Smooth muscle cell (in vitro differentiated cells): Measurements from ENCODE around the gene GFER. TPM values are rescaled to one million over a fixed set of nuclear protein-coding genes. Genes with fewer than 3 reads are reported as not detected.

Source experiments
- DNase-seq: peaks from one replicate; lab custom pipeline; 2025; ENCODE audit not compliant: unreplicated experiment; lab: John Stamatoyannopoulos, UW
- H2AFZ ChIP-seq: fragments of 200-600 bp; sonication (generic); 2 replicates; pipeline ENCODE4 v1.6.0; 2016; ENCODE audit warnings: antibody characterized with exemption, low read depth, mild to moderate bottlenecking
- H3F3A ChIP-seq: fragments of 200-600 bp; sonication (generic); 2 replicates; pipeline ENCODE4 v1.6.0; 2017; ENCODE audit warnings: antibody characterized with exemption, low read depth
- H3K27ac ChIP-seq: fragments of 200-600 bp; sonication (generic); 2 replicates; pipeline ENCODE4 v1.5.1; 2016; ENCODE audit warnings: low read depth, mild to moderate bottlenecking
- H3K27me3 ChIP-seq: fragments of 200-600 bp; sonication (generic); 2 replicates; pipeline ENCODE4 v1.6.1; 2016; ENCODE audit warnings: low read depth, mild to moderate bottlenecking
- H3K36me3 ChIP-seq: fragments of 200-600 bp; sonication (generic); 2 replicates; pipeline ENCODE4 v1.5.1; 2016; ENCODE audit warnings: low read depth
- H3K4me1 ChIP-seq: fragments of 200-600 bp; sonication (generic); 2 replicates; pipeline ENCODE4 v1.5.1; 2016; ENCODE audit warnings: low read depth
- H3K4me2 ChIP-seq: fragments of 200-600 bp; sonication (generic); 2 replicates; pipeline ENCODE4 v1.6.0; 2016; ENCODE audit warnings: mild to moderate bottlenecking
- H3K4me3 ChIP-seq: fragments of 200-600 bp; sonication (generic); 2 replicates; pipeline ENCODE4 v1.5.1; 2016; ENCODE audit warnings: mild to moderate bottlenecking
- H3K79me2 ChIP-seq: fragments of 200-600 bp; sonication (generic); 2 replicates; pipeline ENCODE4 v1.6.0; 2016; ENCODE audit warnings: low read depth, mild to moderate bottlenecking
- H3K9ac ChIP-seq: fragments of 200-600 bp; sonication (generic); 2 replicates; pipeline ENCODE4 v1.6.0; 2016; ENCODE audit warnings: low read depth
- H3K9me3 ChIP-seq: fragments of 200-600 bp; sonication (generic); replicated peaks from 2 replicates; pipeline ENCODE4 v1.5.1; 2016; ENCODE audit warnings: low read depth
- H4K20me1 ChIP-seq: fragments of 200-600 bp; sonication (generic); 2 replicates; pipeline ENCODE4 v1.6.0; 2016; ENCODE audit warnings: low read depth
- CTCF ChIP-seq: fragments of 200-600 bp; sonication (generic); IDR thresholded peaks from 2 replicates; pipeline ENCODE4 v1.5.1; 2017; ENCODE audit warnings: borderline replicate concordance, mild to moderate bottlenecking, antibody characterized with exemption; ENCODE audit not compliant: insufficient read depth, poor library complexity, severe bottlenecking
- WGBS: methylation state at CpG from one replicate; pipeline ENCODE4 v1.1.7; 2016; ENCODE audit warnings: low lambda C conversion rate; 5-methylcytosine and 5-hydroxymethylcytosine counted together
- polyA plus RNA-seq: library from polyadenylated mRNA; unstranded; fragments of >200 nt; fragmentation: Nextera tagmentation; extraction: Ambion mirVana; gene quantifications from 2 replicates; pipeline ENCODE4 v1.2.1, GENCODE V29; 2016
- total RNA-seq: library from RNA; depleted of rRNA; stranded (reverse); fragments of >200 nt; gene quantifications from 2 replicates; pipeline ENCODE4 v1.2.3, GENCODE V29; 2014

The GFER gene
- total and polyA plus RNA-seq, 2 experiments from 2014 or later: 15.1 to 41.2 TPM

GRCh38 chr16:1989209-1990100 lies 5.5 kb downstream of the GFER start, which contains the start of gene SYNGR3:
Gene SYNGR3 (plus strand): TSS chr16:1989970. CDS start chr16:1990103, 133 bp downstream.
- Histone ChIP-seq H3F3A (peaks cover 14% of the 10 kb centered on the region), H3K79me2 (no peaks in the 10 kb centered on the region), H4K20me1 (no peaks in the 10 kb centered on the region), H3K9me3 (no peaks in the 10 kb centered on the region), H3K9ac (no peak within 1 kb of the TSS), H3K27me3 (peaks cover 39% of the 10 kb centered on the region), H3K4me3 (peak within 1 kb of the TSS; percentile 46), H2AFZ (no peak within 1 kb of the TSS), H3K27ac (no peak within 1 kb of the TSS), H3K36me3 (no peaks in the 10 kb centered on the region), H3K4me2 (peak within 1 kb of the TSS; percentile 82), H3K4me1 (peaks cover 18% of the 10 kb centered on the region)
- no peak for DNase-seq
- no peak for TF ChIP-seq CTCF
- 13% methylated on average over 37 of the region's 67 CpGs for WGBS

GRCh38 chr16:1990101-1990350 lies 6.0 kb downstream of the GFER start:
- Histone ChIP-seq H3K36me3 (no peaks in the 10 kb centered on the region), H3K79me2 (no peaks in the 10 kb centered on the region), H4K20me1 (no peaks in the 10 kb centered on the region), H3K4me1 (peaks cover 13% of the 10 kb centered on the region), H2AFZ (no peak overlapping the region), H3F3A (peaks cover 8% of the 10 kb centered on the region), H3K4me3 (peak overlapping the region; percentile 46), H3K9ac (no peak overlapping the region), H3K27me3 (peaks cover 39% of the 10 kb centered on the region), H3K4me2 (peak overlapping the region; percentile 82), H3K9me3 (no peaks in the 10 kb centered on the region), H3K27ac (no peak overlapping the region)
- TF ChIP-seq CTCF: no peak
- 0% methylated on average over 4 of the region's 25 CpGs for WGBS
- no peak for DNase-seq

GRCh38 chr16:1990351-1991134 lies 6.5 kb downstream of the GFER start:
- Histone ChIP-seq H4K20me1 (no peaks in the 10 kb centered on the region), H3K27me3 (peaks cover 39% of the 10 kb centered on the region), H3K36me3 (no peaks in the 10 kb centered on the region), H3K9ac (no peak overlapping the region), H3K4me1 (peaks cover 10% of the 10 kb centered on the region), H3K27ac (no peak overlapping the region), H3K9me3 (no peaks in the 10 kb centered on the region), H3K79me2 (no peaks in the 10 kb centered on the region), H3K4me3 (peak overlapping the region; percentile 46), H2AFZ (no peak overlapping the region), H3K4me2 (peak overlapping the region; percentile 82), H3F3A (peaks cover 13% of the 10 kb centered on the region)
- DNase-seq: no peak
- 6% methylated on average over 45 of the region's 50 CpGs for WGBS
- no peak for TF ChIP-seq CTCF
